ENCODE data around the gene NIT2.

The NIT2 gene

DNA sequence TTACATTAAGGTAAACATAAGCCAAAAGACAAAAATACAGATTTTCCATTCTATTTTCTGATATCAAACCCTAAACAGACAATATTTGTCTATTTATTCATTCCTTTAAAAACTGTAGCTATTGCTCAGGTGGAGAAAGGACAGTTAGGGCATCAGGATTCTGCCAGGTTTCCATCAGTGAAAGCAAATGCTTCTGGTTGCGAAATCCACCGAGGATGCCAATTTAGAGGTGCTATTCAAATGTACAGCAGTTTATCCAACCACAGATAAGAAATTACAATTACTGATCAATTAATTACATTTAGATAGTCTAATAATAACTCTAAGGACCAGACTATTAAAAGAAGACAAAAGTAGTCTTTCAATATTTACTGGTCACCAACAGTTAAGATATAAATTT is 62.4 kb downstream of the NIT2 start:
- DNase-seq (ENCODE audit: low read depth in 3 of 3) = no peak

DNA sequence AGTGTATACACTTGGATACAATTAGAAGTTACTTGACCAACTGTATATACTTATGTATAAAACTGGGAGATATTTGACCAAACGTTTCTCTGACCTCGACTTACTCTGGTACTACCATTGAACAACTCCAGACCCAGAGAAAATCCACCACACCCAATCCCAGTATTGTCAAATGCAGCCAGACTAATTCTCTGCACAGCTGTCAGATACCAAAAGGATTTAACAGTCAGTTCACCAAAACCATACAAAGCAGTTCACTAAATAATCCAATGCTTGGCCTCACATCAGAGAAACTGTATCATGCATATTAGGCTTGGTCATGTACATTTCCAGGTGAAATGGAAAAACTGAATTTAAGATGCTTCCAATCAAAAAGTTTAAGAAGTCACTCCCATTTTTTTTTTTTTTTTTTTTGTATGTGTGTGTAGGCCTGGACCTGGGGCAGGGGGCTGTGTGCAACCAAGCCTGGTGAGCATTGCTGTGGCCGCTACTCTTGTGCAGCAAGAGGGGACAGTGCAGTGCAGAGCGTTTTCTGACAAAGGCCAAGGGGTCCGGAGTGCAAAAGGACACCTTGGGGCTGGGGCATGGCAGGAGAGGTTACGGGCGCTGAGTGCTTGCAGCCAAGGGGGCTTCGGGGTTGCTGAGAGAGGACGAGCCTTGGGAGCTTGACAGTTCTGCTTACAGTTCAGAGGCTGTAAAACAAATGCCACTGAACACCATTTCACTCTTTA is 64.9 kb downstream of the NIT2 start:
- no peak for DNase-seq (ENCODE audit: low read depth in 3 of 3)

DNA sequence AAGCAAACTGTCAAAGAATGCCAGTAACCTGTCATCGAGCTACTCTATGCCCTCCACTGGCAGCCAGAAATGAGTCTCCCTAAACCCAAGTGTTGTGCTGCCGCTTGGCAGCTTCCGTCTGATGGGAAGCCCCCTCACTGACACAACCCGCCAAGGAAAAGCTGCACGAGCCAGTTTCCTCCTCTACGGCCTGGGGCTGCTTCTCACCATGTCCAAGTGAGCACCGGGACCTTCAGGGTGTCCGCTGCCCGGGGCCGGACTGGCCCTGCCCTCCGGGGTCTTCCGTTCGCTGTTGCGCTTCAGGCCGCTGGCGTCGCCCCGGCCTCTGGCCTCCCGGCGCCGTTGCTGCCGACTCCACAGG is 65.8 kb downstream of the NIT2 start:
- DNase-seq (ENCODE audit: low read depth in 3 of 3) = peak; percentile 5 to 20 (median 12)

GRCh38 chr3:100400780-100401673 is 66.5 kb downstream of the NIT2 start, which contains the start of the genes LNP1 and TOMM70:
Gene LNP1 (plus strand): TSS chr3:100401539. CDS start chr3:100429730, 28,191 bp downstream.
Gene TOMM70 (minus strand): TSS chr3:100401089. CDS start chr3:100400949, 140 bp downstream.
- peak; percentile 88 to 98 (median 90) for DNase-seq (ENCODE audit: low read depth in 3 of 3)

- peak; percentile 19 to 28 (median 27) for DNase-seq (ENCODE audit: low read depth in 3 of 3)
These were observed 67.1 kb downstream of the NIT2 start for GRCh38 chr3:100401674-100402041.

DNA sequence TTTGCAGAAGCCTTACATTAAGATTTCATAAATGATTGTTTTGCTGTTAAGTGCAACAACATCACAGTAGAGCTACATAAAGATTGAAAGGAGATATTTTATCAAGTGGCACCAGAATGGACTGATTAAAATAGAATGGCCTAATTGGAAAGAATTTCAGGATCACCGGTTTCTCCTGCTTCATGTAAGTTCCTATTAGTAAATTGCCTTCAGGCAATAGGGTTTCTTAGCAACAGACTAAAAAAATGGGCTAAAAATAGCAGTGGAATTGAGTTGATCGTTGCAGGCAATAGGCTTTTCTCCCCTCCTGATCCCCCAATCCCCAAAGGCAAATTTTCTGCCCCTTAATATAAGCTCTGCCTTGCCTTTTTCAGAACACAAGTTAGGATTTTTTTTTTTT is 67.7 kb downstream of the NIT2 start:
- no peak for DNase-seq (ENCODE audit: low read depth in 3 of 3)

- no peak for DNase-seq (ENCODE audit: low read depth in 3 of 3)
These were observed 68.3 kb downstream of the NIT2 start for GRCh38 chr3:100402891-100403290.

DNA sequence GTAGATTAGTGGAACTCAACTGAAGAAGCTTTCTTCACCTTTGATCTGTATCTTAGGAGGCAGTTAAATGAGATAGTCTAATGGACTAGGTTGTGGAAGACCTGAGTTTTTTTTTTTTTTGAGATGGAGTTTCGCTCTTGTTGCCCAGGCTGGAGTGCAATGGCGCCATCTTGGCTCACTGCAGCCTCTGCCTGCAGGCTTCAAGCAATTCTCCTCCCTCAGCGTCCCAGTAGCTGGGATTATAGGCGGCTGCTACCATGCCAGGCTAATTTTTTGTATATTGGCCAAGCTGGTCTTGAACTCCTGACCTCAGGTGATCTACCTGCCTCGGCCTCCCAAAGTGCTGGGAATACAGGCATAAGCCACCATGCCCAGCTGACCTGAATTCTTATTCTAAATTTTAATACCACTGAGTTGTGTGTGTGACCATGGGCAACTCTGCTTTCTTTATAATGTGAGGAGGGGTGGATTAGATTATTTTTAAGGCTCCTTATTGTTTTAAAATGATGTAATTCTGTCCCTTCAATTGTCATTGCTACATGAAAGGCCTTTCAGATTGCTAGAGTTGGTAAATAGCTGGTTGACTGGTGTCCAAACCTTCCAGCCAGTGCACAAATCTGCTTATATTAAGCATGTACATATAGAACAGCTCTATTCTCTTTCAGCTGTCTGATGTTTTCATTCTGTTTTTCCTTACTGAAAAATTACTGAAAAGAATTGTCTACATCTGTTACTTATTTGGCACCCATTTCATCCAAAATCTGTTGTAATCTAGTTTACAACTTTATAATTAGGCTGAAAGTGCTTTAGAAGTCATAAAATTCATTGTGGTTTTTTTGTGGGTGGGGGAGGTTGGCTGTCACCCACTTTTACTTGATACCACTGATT is 69.0 kb downstream of the NIT2 start:
- DNase-seq (ENCODE audit: low read depth in 3 of 3) = no peak

DNA sequence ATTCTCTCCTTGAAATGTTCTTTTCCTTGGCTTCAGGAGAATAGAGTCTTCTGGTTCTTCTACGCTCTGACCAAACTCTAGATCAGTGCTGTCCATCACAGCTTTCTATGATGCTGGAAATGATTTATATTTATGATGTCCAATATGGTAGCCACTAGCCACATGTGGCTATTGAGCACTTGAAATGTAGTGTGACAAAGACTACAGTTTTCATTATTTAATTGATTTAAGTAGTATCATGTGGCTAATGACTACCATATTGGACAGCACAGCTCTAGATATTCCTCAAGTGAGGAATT is 69.6 kb downstream of the NIT2 start:
- no peak for DNase-seq (ENCODE audit: low read depth in 3 of 3)

GRCh38 chr3:100407164-100407563 is 72.6 kb downstream of the NIT2 start:
- no peak for DNase-seq (ENCODE audit: low read depth in 3 of 3)

DNA sequence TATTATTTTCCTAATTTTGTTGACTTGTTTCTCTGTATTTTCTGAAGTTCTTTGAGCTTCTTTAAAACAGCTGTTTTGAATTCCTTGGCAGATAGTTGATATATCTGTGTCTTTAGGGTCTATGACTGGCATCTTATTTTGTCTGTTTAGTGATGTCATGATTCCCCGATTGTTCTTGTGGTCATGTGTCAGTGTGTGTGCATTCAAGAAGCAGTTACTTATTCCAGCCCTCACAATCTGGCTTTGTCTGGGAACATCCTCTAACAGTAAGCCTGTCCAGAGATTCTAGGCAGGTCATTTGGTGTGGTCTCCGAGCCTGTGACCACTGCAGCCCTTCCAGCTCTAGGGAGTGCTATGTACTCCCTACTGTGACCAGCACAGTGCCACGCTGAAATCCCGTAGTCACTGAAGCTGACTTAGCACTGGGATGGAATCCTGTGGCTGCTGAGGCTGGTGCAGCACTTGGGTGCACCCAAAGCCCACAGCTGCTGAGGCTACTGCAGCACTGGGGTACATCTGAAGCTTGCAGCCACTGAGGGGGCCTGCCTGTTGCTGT is 73.5 kb downstream of the NIT2 start:
- no peak for DNase-seq (ENCODE audit: low read depth in 3 of 3)
